Activated T-cell treated with anti-CD3 and anti-CD28 coated beads, Interleukin-2, amount 50 U/mL, for 4 hours (primary cell): Measurements from ENCODE around the gene CERS1. TPM values are rescaled to one million over a fixed set of nuclear protein-coding genes. Genes with fewer than 3 reads are reported as not detected.

Source experiments
- ATAC-seq, 2 donors: fragments of 200-7000 bp; cut with Tn5 transposase; one replicate each; pipeline ENCODE4 v1.10.0; 2021
- DNase-seq: peaks from one replicate; pipeline ENCODE4 v3.0.0-alpha.2; 2020
- H3K27me3 Mint-ChIP-seq: one replicate; pipeline ENCODE4 v1.8.0; 2021; ENCODE audit warnings: low read depth, mixed read lengths
- H3K36me3 Mint-ChIP-seq: one replicate; pipeline ENCODE4 v1.8.0; 2022; ENCODE audit warnings: mixed read lengths; ENCODE audit not compliant: insufficient read depth
- H3K4me1 Mint-ChIP-seq: one replicate; pipeline ENCODE4 v1.8.0; 2021; ENCODE audit warnings: low read depth, mixed read lengths
- H3K4me3 Mint-ChIP-seq: one replicate; pipeline ENCODE4 v1.8.0; 2021; ENCODE audit warnings: mild to moderate bottlenecking, moderate library complexity, mixed read lengths
- H3K9me3 Mint-ChIP-seq: one replicate; pipeline ENCODE4 v1.8.0; 2021; ENCODE audit warnings: mixed read lengths
- total RNA-seq, 3 donors: library from RNA; stranded (reverse); gene quantifications; one replicate each; pipeline ENCODE4 v1.2.1, GENCODE V29; 2021

CERS1 gene
- total RNA-seq, 3 donors from 2014 or later: 0.13 TPM; not detected in 2

DNA sequence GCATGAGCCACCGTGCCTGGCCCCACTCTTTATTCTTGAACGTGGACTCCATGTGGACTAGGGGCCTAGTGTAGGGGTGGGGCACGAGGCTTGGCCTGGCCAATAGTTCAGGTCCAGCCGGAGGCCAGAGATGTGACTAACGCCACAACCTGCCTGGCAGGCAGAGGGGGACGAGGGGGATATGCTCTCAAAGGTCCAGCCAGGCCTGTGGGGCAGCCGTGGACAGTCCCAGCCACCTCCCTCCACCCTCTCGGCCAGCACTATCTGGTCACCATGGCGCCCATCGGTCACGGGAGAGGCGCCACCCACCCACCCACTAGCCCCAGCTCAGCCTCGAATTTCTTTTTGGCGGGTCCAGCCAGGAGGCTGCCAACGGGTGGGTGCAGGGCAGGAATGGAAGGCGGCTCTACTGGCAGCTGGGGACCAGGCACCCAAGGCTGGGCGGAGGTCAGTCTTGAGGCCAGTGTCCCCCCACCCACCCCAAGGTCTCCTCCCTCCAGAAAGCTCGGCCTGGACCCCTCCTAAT is 2.2 kb upstream of the CERS1 start:
- peaks cover 27% of the 10 kb centered on the region for H3K27me3 Mint-ChIP-seq
- H3K4me1 Mint-ChIP-seq: peaks cover 9% of the 10 kb centered on the region
- DNase-seq (no peak), ATAC-seq (no peak)
- H3K9me3 Mint-ChIP-seq: no peaks in the 10 kb centered on the region
- peaks cover 4% of the 10 kb centered on the region for H3K36me3 Mint-ChIP-seq
- no peak overlapping the region for H3K4me3 Mint-ChIP-seq

DNA sequence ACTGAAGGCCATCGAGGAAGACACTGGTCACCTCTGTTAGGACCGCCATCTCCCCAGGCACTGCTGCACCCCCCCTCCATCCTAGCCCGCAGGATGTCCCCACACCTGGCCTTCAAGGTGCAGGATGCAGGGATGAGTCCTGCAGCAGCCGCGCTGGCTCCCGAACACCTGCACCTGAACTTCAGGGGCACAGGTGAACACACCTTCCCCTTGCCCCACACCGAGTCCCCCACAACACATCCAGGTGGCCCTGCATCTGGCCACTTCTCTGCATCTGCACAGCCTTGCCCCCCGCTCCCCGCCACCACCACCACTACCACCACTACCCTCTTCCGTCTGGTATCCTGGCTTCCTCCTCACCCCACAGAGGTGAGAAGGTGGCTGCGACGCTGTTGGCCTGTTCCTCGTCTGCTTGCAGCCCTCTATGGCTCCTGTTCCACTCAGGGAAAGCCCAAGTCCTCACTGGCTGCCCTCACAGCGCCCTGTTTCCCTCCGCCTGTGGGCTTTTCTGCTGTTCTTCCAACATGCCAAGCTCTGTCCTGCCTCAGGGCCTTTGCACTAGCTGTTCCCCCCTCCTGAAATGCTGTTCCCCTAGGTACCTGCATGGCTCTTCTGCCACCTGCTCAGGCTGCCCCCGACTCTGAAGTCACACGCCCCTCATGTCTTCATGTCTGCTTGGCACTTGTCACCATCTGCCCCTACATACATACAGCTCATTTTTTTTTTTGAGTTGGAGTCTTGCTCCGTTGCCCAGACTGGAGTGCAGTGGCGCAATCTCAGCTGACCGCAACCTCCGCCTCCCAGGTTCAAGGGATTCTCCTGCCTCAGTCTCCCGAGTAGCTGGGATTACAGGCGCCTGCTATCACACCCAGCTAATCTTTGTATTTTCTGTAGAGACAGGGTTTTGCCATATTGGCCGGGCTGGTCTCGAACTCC is 1.4 kb upstream of the CERS1 start:
- H3K4me3 Mint-ChIP-seq: peak overlapping the region; percentile 22
- H3K4me1 Mint-ChIP-seq: peaks cover 9% of the 10 kb centered on the region
- H3K36me3 Mint-ChIP-seq: peaks cover 4% of the 10 kb centered on the region
- ATAC-seq: no peak
- H3K27me3 Mint-ChIP-seq: peaks cover 27% of the 10 kb centered on the region
- H3K9me3 Mint-ChIP-seq: no peaks in the 10 kb centered on the region
- no peak for DNase-seq

DNA sequence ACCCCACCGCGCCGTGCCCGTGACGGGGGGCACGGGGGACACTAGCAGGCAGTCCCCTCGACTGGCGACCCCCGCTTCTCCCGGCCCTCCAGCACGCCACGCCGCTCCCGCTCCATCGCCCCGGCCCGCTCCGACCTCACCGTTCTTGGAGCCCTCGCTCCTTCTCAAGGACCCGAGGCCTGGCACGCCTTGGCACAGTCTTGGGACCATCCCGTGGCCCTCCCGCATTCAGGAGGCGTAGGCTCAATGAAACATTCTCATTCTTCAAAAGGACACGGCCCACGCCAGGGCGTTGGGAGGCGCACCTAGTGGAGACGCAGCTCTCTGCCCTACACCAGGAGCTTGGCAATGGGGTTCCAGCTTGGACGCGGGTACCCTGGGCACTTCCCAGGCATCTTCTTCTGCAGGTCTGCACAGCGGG is 473 bp upstream of the CERS1 start:
- peaks cover 9% of the 10 kb centered on the region for H3K4me1 Mint-ChIP-seq
- H3K9me3 Mint-ChIP-seq: no peaks in the 10 kb centered on the region
- H3K27me3 Mint-ChIP-seq: peaks cover 27% of the 10 kb centered on the region
- H3K36me3 Mint-ChIP-seq: peaks cover 4% of the 10 kb centered on the region
- peak overlapping the region; percentile 71 for H3K4me3 Mint-ChIP-seq
- DNase-seq (no peak), ATAC-seq (peak; percentile 6 to 26)

DNA sequence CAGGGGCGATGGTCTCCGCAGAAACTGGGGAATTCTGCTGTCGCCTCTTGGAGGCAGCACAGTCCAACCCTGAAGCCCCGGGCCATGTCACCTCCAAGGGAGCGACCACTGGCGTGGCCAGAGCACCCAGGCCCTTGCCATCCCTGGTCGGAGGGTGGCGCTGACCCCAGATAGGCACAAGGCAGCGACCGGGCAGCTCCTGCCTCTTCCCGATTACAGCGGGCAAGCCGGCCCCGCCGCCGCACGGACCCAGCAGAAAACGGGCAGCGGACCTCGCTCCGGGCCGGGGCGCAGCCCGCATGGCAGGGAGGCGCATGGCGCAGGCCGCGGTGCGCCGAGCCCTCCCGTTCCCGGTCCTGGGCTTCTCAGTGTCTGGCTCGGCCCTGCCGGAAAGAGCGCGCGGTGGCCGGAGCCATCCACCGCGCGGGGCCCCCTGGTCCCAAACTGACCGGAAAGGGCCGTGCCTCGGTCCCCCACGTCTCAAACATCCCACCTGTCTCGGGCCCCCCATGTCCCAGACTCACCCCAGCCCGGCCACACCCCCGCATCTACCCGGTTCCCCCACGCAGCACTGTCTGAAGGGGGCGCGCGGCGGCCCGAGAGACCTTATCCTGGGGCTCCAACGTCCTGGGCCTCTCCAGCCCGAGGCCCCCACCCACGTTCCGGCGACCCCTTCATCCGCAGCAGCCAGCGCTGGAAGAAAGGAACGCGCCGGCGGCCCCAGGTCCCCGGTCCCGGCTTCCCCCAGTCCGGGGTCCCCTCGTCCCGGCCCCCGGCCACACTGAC is 727 bp downstream of the CERS1 start:
- H3K36me3 Mint-ChIP-seq: no peaks in the 10 kb centered on the region
- peak; percentile 15 to 20 for ATAC-seq
- no peak overlapping the region for H3K4me3 Mint-ChIP-seq

DNA sequence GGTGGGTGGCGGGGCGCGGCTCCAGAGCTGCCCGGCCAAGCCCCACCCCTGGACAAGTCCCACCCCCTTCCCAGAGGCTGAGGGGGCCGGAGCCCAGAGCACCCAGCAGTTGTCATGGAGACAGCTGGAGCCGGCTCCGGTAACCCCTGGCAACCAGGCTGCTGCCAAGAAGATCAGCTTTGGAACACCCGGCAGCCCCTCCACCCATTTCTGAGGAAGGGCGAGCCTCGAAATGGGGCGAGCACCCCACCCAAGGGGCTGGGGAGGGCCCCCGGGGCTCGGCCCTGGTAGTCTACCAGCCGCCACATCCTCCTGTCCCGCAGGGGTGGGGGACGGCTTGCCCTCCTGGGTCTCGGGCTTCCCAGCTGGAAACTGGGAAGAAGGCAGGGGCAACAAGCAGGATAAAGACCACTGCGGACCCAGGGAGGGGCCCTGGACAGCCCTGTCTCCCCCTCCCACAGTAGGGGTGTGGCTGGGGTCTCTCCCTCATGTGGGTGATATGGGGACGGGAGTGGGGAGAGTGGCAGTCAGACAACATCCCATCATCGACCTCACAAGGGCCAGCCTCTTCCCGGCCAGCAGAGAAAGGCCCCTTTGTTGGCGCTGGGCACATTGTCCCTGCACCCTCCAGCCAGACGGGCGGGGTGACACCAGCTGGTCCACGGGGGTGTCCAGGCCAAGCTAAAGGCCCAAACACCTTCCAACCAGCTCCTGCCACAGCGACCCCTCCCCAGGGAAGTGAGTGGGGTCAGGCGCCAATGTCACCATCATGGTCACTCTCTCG is 1.5 kb downstream of the CERS1 start:
- ATAC-seq: no peak

More for the DNA sequence above, 727 bp downstream of the CERS1 start:
- Mint-ChIP-seq H3K4me1 (peaks cover 9% of the 10 kb centered on the region), H3K27me3 (peaks cover 28% of the 10 kb centered on the region), H3K9me3 (no peaks in the 10 kb centered on the region)
- no peak for DNase-seq

DNA sequence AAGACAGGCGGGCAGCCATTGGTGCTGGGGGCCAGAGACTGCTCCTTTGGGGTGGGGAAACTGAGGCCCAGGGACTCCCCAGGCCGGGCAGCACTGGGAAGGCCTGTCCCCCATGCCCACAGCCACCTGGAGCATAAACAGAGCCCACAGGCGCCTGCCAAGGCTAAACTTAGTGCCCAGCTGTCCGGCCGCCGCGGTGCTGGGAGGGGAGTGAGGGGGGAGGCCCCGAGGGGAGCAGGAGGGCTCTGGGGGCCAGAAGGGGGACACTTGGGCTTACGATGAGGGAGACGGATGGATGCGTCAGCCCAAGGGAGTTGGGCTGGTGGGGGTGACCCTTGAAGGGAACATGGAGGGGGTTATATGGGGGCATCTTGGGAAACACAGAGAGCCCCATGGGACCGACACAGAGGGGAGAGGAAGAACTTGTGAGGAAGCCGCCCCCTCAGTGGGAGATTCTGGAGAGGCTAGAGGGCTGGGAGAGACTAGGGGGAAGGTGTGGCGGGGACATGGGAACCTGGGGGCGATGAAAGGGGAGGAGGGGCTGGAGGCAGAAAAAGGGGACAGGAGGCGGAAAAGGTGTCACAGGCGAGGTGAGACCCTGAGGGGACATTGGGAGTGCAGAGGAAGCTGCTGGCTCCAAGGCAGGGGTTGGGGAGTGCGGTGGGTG is 2.2 kb downstream of the CERS1 start:
- DNase-seq (no peak), ATAC-seq (no peak)
- Mint-ChIP-seq H3K9me3 (no peaks in the 10 kb centered on the region), H3K4me3 (no peak overlapping the region), H3K36me3 (no peaks in the 10 kb centered on the region), H3K27me3 (peaks cover 32% of the 10 kb centered on the region), H3K4me1 (peaks cover 9% of the 10 kb centered on the region)

More for the DNA sequence above, 1.5 kb downstream of the CERS1 start:
- H3K4me3 Mint-ChIP-seq: no peak overlapping the region
- H3K9me3 Mint-ChIP-seq: no peaks in the 10 kb centered on the region
- peaks cover 32% of the 10 kb centered on the region for H3K27me3 Mint-ChIP-seq
- H3K4me1 Mint-ChIP-seq: peaks cover 9% of the 10 kb centered on the region
- DNase-seq: no peak
- H3K36me3 Mint-ChIP-seq: no peaks in the 10 kb centered on the region

DNA sequence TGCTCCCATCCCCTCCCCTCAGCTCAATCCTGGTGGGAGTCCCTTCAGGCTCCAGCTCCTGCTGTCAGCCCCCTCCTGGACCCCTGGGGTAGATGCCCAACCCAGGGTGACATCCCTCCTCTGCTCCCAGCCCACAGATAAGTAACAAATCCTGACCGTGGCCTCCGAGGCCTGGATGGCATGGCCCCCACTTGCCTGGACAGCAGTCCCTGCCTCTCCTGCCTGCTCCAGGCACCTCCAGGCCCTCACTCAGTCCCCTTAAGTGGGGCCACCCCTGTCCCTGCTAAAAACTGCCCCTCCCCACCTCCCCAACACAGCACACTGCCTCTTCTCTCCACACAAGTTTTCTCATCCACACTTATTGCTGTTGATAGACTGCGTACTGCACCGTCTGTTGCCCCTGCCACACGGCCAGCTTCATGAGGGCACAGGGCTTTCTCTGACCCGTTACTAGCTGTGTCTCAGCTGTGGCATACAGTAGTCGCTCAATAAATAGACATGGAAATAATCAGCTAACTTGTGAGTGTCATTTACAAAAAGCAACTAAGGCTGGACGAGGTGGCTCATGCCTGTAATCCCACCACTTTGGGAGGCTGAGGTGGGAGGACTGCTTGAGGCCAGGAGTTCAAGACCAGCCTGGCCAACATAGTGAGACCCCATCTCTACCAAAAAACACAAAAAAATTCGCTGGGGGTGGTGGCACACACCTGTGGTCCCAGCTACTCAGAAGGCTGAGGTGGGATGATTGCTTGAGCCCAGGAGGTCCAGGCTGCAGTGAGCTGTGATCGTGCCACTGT is 5.8 kb downstream of the CERS1 start:
- no peak for DNase-seq
- no peaks in the 10 kb centered on the region for H3K4me1 Mint-ChIP-seq
- no peak for ATAC-seq
- H3K36me3 Mint-ChIP-seq: no peaks in the 10 kb centered on the region
- no peak overlapping the region for H3K4me3 Mint-ChIP-seq
- no peaks in the 10 kb centered on the region for H3K9me3 Mint-ChIP-seq
- H3K27me3 Mint-ChIP-seq: peaks cover 19% of the 10 kb centered on the region

DNA sequence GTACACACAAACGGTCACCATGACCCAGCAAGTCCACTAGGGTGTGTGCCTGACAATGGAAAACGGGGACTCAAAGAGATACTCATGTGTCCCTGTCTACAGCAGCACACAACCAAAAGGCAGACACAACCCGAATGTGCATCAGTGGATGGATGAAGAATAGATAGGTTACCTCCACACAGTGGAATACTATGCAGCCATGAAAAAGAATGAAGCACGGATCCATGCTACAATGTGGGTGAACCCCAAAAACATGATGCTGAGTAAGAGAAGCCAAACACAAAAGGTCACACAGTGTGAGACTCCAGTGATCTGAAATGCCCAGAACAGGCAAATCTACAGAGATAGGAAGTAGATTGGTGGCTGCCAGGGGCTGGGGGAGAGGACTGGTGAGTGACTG is 9.0 kb downstream of the CERS1 start:
- DNase-seq (no peak), ATAC-seq (no peak)
- no peaks in the 10 kb centered on the region for H3K36me3 Mint-ChIP-seq
- H3K4me1 Mint-ChIP-seq: no peaks in the 10 kb centered on the region
- no peak overlapping the region for H3K4me3 Mint-ChIP-seq
- H3K9me3 Mint-ChIP-seq: no peaks in the 10 kb centered on the region
- H3K27me3 Mint-ChIP-seq: peaks cover 10% of the 10 kb centered on the region

DNA sequence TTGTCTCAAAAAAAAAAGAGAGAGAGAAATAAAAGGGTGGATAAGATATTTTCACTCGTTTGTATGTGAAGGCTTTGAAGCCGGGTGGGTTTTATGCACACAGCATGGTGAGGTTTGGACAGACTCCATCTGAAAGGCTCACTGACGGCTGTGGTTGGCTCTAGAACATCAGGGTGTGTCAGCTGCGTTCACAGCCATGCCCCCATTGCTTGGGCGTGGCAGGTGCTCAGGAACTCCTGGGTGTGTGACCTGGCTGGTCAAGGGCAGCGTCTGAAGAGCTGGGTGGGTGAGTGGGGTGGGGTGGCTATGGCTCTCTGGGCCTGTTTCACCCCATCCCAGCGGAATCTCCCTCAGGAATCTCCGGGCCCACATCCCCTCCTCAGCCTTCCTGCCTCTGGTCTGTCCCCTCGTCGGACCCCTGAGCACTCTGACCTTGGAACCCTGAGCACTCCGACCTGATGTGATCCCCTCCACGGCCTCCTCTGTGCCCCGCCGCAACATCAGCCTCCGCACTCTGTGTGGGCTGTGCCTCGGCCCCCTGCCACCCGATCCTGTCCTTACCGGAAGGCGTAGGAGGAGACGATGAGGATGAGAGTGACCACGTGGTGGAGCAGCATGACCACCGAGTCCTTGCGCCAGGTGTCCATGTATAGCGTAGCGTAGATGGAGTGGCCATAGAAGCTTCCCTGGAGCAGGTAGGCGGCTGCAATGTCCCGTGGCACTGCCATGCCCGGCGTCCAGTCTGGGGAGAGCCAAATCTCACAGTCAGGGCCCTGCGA is 12.2 kb downstream of the CERS1 start:
- ATAC-seq (no peak), DNase-seq (no peak)
- no peak overlapping the region for H3K4me3 Mint-ChIP-seq
- peaks cover 5% of the 10 kb centered on the region for H3K27me3 Mint-ChIP-seq
- no peaks in the 10 kb centered on the region for H3K36me3 Mint-ChIP-seq
- H3K9me3 Mint-ChIP-seq: no peaks in the 10 kb centered on the region
- no peaks in the 10 kb centered on the region for H3K4me1 Mint-ChIP-seq

DNA sequence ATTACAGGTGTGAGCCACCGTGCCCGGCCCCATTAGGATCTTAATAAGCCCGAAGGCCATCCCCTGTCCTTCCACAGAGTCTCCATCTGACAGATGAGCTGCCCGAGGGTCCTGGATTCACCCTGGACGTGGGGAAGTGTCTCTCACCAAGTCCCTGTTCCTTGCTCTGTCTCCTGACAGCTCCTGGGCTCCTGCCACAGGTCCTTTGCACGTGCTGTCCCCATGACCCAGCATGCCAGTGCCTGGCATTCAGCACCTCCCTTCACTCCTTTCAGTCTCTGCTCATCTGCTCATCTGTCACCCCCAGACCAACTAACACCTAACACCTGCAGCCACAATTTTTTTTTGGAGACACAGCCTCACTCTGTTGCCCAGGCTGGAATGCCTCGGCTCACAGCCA is 14.5 kb downstream of the CERS1 start:
- DNase-seq (no peak), ATAC-seq (no peak)
- H3K4me3 Mint-ChIP-seq: no peak overlapping the region
- H3K9me3 Mint-ChIP-seq: no peaks in the 10 kb centered on the region
- H3K4me1 Mint-ChIP-seq: no peaks in the 10 kb centered on the region
- H3K27me3 Mint-ChIP-seq: peaks cover 2% of the 10 kb centered on the region
- H3K36me3 Mint-ChIP-seq: no peaks in the 10 kb centered on the region

DNA sequence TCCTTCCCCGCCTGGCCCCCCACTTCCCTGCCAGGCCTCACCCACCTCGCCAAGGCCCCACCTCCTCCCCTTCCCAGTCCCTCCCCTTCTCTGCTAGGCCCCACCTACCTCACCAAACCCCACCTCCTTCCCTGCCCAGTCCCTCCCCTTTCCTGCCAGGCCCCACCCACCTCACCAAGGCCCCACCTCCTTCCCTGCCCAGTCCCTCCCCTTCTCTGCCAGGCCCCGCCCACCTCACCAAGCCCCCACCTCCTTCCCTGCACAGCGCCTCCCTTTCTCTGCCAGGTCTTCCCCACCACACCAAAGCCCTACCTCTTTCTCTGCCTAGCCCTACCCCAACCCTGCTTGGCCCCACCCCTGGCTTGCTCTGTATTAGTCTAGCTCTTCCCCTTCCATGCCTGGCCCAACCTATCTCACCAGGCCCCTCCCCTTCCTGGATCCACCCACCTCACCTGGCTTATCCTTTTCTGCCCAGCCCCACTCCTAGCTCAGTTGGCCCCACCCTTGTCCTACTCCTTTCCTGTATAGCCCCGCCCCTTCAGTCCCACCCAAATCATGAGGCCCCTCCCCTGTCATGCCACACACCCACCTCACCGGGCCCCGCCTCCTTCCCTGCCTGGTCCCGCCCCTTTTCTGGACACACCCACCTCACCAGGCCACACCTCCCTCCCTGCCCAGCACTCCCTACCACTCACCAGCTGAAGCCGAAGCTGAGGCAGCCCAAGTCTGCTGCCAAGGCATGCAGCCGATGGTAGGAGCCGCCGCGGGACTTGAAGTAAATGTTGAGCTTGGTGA is 16.2 kb downstream of the CERS1 start:
- no peak for DNase-seq
- no peaks in the 10 kb centered on the region for H3K9me3 Mint-ChIP-seq

More for the DNA sequence above, 16.2 kb downstream of the CERS1 start:
- peak; percentile 67 to 68 for ATAC-seq
- Mint-ChIP-seq H3K4me3 (no peak overlapping the region), H3K36me3 (no peaks in the 10 kb centered on the region), H3K4me1 (no peaks in the 10 kb centered on the region), H3K27me3 (peaks cover 2% of the 10 kb centered on the region)
